HG02840 (cell line): Measurements from ENCODE around the gene KCNF1.

Source experiments
- ATAC-seq: cut with Tn5 transposase; IDR thresholded peaks from one replicate; pipeline ENCODE4 v1.9.1; 2021; ENCODE audit warnings: mild to moderate bottlenecking, moderate library complexity, moderate number of reproducible peaks; ENCODE audit not compliant: unreplicated experiment, low FRiP score

The KCNF1 gene

GRCh38 chr2:10960606-10961489 is 49.1 kb downstream of the KCNF1 start:
- no peak for ATAC-seq

GRCh38 chr2:10961490-10961875 is 49.7 kb downstream of the KCNF1 start:
- no peak for ATAC-seq

GRCh38 chr2:10962004-10962403 is 50.3 kb downstream of the KCNF1 start:
- ATAC-seq, result no peak

GRCh38 chr2:10963155-10963554 is 51.4 kb downstream of the KCNF1 start:
- no peak for ATAC-seq
